GM10266 (cell line): ENCODE measurements around the gene HADHA.
"Not testable (repeated sequence)": the region's sequence is repeated elsewhere in the genome, so short reads cannot be mapped to it uniquely, and the experiment has no call there.

Source experiments
- DNase-seq: peaks from one replicate; pipeline ENCODE4 v3.0.0; 2012; ENCODE audit errors: extremely low spot score
- CTCF ChIP-seq: IDR thresholded peaks from 2 replicates; pipeline ENCODE4 v1.5.1; 2012; ENCODE audit warnings: mild to moderate bottlenecking, low read depth; ENCODE audit not compliant: control insufficient read depth, insufficient read depth; ENCODE audit errors: missing control alignments

The HADHA gene

GRCh38 chr2:26172871-26173775 is 71.3 kb downstream of the HADHA start, which contains the start of gene GAREM2:
GAREM2 (plus strand) TSS chr2:26173088; CDS start chr2:26173221, 133 bp downstream.
- peak; percentile 67 for DNase-seq
- no peak for TF ChIP-seq CTCF

GRCh38 chr2:26172189-26172870 is 72.1 kb downstream of the HADHA start:
- peak; percentile 41 for DNase-seq

GRCh38 chr2:26170795-26171194 is 73.6 kb downstream of the HADHA start:
- DNase-seq = no peak
- TF ChIP-seq CTCF = no peak

More at GRCh38 chr2:26172189-26172870, 72.1 kb downstream of the HADHA start:
- no peak for TF ChIP-seq CTCF

GRCh38 chr2:26169681-26170414 is 74.6 kb downstream of the HADHA start:
- no peak for TF ChIP-seq CTCF
- peak; percentile 4 for DNase-seq

GRCh38 chr2:26169226-26169625 is 75.2 kb downstream of the HADHA start:
- TF ChIP-seq CTCF = no peak
- no peak for DNase-seq

GRCh38 chr2:26168785-26169184 is 75.6 kb downstream of the HADHA start:
- no peak for DNase-seq
- no peak for TF ChIP-seq CTCF

GRCh38 chr2:26166541-26166940 is 77.9 kb downstream of the HADHA start:
- DNase-seq = not testable (repeated sequence)
